Spinal cord (tissue), 10 donors: ENCODE results near the gene AAK1. TPM values are rescaled to one million over a fixed set of nuclear protein-coding genes. Genes with fewer than 3 reads are reported as not detected.
"Not testable (repeated sequence)": the region's sequence is repeated elsewhere in the genome, so short reads cannot be mapped to it uniquely, and the experiment has no call there.

Experiments
- DNase-seq, 6 donors: peaks; one replicate each; pipeline versions ENCODE4 v3.0.0 to v3.0.0-alpha.2; 2013 to 2015; ENCODE audit warnings: low spot score in 6 of 6, low read depth in 4 of 6
- H3K27ac ChIP-seq: one replicate; pipeline ENCODE4 v1.5.1; 2013; ENCODE audit warnings: low read depth, low read length, control low read depth
- H3K27me3 ChIP-seq: one replicate; pipeline ENCODE4 v1.6.1; 2013; ENCODE audit warnings: low read length; ENCODE audit not compliant: control insufficient read depth, insufficient read depth
- H3K36me3 ChIP-seq: one replicate; pipeline ENCODE4 v1.6.1; 2013; ENCODE audit warnings: low read length; ENCODE audit not compliant: control insufficient read depth, insufficient read depth
- H3K4me1 ChIP-seq: one replicate; pipeline ENCODE4 v1.6.1; 2013; ENCODE audit warnings: low read length; ENCODE audit not compliant: control insufficient read depth, insufficient read depth
- H3K4me3 ChIP-seq: one replicate; pipeline ENCODE4 v1.5.1; 2013; ENCODE audit warnings: low read depth, low read length, control low read depth
- H3K9me3 ChIP-seq: one replicate; pipeline ENCODE4 v1.6.1; 2013; ENCODE audit warnings: low read length; ENCODE audit not compliant: control insufficient read depth, insufficient read depth
- WGBS: methylation state at CpG from one replicate; pipeline ENCODE4 v1.1.5; 2013; ENCODE audit warnings: missing lambda C conversion rate; ENCODE audit not compliant: insufficient coverage; 5-methylcytosine and 5-hydroxymethylcytosine counted together
- polyA plus RNA-seq, 2 donors: library from polyadenylated mRNA; unstranded; fragments of 120-200 nt; gene quantifications; one replicate each; pipeline ENCODE4 v1.2.1, GENCODE V29; 2013; ENCODE audit not compliant: insufficient read length in 2 of 2
- total RNA-seq, 2 donors: library from RNA; depleted of rRNA in 1 of 2; stranded (reverse); fragments of 120-200 nt in 1 of 2; fragments of >200 nt in 1 of 2; gene quantifications; one replicate each; pipeline versions ENCODE4 v1.2.3 to v1.2.4, GENCODE V29; 2013 to 2014
- donor health status: healthy.

AAK1 gene
- total and polyA plus RNA-seq, 4 donors = 38.0 to 55.4 (median 45.0) TPM

- 98% methylated on average over 8 of the region's 13 CpGs for WGBS
- H3K4me3 ChIP-seq, H3K9me3 ChIP-seq, DNase-seq, H3K36me3 ChIP-seq, H3K27me3 ChIP-seq, H3K4me1 ChIP-seq, H3K27ac ChIP-seq: not testable (repeated sequence)
Measured at GRCh38 chr2:69575371-69575770, 68.2 kb downstream of the AAK1 start.

GRCh38 chr2:69572641-69573040 lies 70.9 kb downstream of the AAK1 start:
- peak overlapping the region; percentile 22 for H3K27ac ChIP-seq
- H3K4me1 ChIP-seq = no peaks in the 10 kb centered on the region
- DNase-seq = peak in 1 of 6 donors; percentile 41
- H3K9me3 ChIP-seq = no peaks in the 10 kb centered on the region
- no peaks in the 10 kb centered on the region for H3K27me3 ChIP-seq
- no peak overlapping the region for H3K4me3 ChIP-seq
- no peaks in the 10 kb centered on the region for H3K36me3 ChIP-seq
- WGBS = 83% methylated on average over 4 of the region's 5 CpGs

- DNase-seq = no peak
- 100% methylated on average over 1 of the region's 1 CpG for WGBS
- Histone ChIP-seq H3K36me3 (no peaks in the 10 kb centered on the region), H3K27ac (no peak overlapping the region), H3K27me3 (no peaks in the 10 kb centered on the region), H3K4me1 (no peaks in the 10 kb centered on the region), H3K9me3 (no peaks in the 10 kb centered on the region), H3K4me3 (no peak overlapping the region)
Measured at GRCh38 chr2:69571189-69571588, 72.3 kb downstream of the AAK1 start.

GRCh38 chr2:69570474-69570873 lies 73.1 kb downstream of the AAK1 start:
- H3K36me3 ChIP-seq = no peaks in the 10 kb centered on the region
- H3K9me3 ChIP-seq = no peaks in the 10 kb centered on the region
- no CpG with 5 or more reads among the region's 2 CpGs for WGBS
- H3K4me3 ChIP-seq = no peak overlapping the region
- no peaks in the 10 kb centered on the region for H3K4me1 ChIP-seq
- no peak for DNase-seq
- H3K27me3 ChIP-seq = no peaks in the 10 kb centered on the region
- no peak overlapping the region for H3K27ac ChIP-seq

- DNase-seq = no peak
- no peaks in the 10 kb centered on the region for H3K36me3 ChIP-seq
- H3K27me3 ChIP-seq = no peaks in the 10 kb centered on the region
- no peaks in the 10 kb centered on the region for H3K9me3 ChIP-seq
- H3K27ac ChIP-seq = no peak overlapping the region
- H3K4me1 ChIP-seq = no peaks in the 10 kb centered on the region
- H3K4me3 ChIP-seq = no peak overlapping the region
- 100% methylated on average over 1 of the region's 6 CpGs for WGBS
Measured at GRCh38 chr2:69567909-69568300, 75.6 kb downstream of the AAK1 start.

- Histone ChIP-seq H3K4me3 (no peak overlapping the region), H3K9me3 (no peaks in the 10 kb centered on the region), H3K27ac (no peak overlapping the region), H3K4me1 (no peaks in the 10 kb centered on the region), H3K27me3 (no peaks in the 10 kb centered on the region), H3K36me3 (no peaks in the 10 kb centered on the region)
- DNase-seq = no peak
- 100% methylated on average over 1 of the region's 3 CpGs for WGBS
Measured at GRCh38 chr2:69567157-69567908, 76.2 kb downstream of the AAK1 start.

GRCh38 chr2:69566669-69567068 lies 76.9 kb downstream of the AAK1 start:
- Histone ChIP-seq H3K27ac (no peak overlapping the region), H3K4me3 (no peak overlapping the region), H3K4me1 (no peaks in the 10 kb centered on the region), H3K27me3 (no peaks in the 10 kb centered on the region), H3K9me3 (no peaks in the 10 kb centered on the region), H3K36me3 (no peaks in the 10 kb centered on the region)
- 90% methylated on average over 1 of the region's 4 CpGs for WGBS
- DNase-seq = no peak

GRCh38 chr2:69565431-69565839 lies 78.1 kb downstream of the AAK1 start:
- no peaks in the 10 kb centered on the region for H3K36me3 ChIP-seq
- no peak overlapping the region for H3K27ac ChIP-seq
- no peaks in the 10 kb centered on the region for H3K9me3 ChIP-seq
- H3K4me1 ChIP-seq = no peaks in the 10 kb centered on the region
- no peak overlapping the region for H3K4me3 ChIP-seq
- DNase-seq = peak in 3 of 6 donors; percentile 5 to 52 (median 31)
- no peaks in the 10 kb centered on the region for H3K27me3 ChIP-seq
- WGBS = 100% methylated on average over 1 of the region's 3 CpGs

- H3K36me3 ChIP-seq = no peaks in the 10 kb centered on the region
- H3K4me3 ChIP-seq = no peak overlapping the region
- H3K9me3 ChIP-seq = no peaks in the 10 kb centered on the region
- no peaks in the 10 kb centered on the region for H3K4me1 ChIP-seq
- no peaks in the 10 kb centered on the region for H3K27me3 ChIP-seq
- WGBS = 80% methylated on average over 3 of the region's 3 CpGs
- DNase-seq = no peak
- H3K27ac ChIP-seq = no peak overlapping the region
Measured at GRCh38 chr2:69564604-69565003, 78.9 kb downstream of the AAK1 start.

GRCh38 chr2:69563021-69563420 lies 80.5 kb downstream of the AAK1 start:
- DNase-seq = no peak
- no CpG with 5 or more reads among the region's 2 CpGs for WGBS
- H3K4me1 ChIP-seq = no peaks in the 10 kb centered on the region
- no peak overlapping the region for H3K4me3 ChIP-seq
- no peaks in the 10 kb centered on the region for H3K9me3 ChIP-seq
- no peak overlapping the region for H3K27ac ChIP-seq
- no peaks in the 10 kb centered on the region for H3K27me3 ChIP-seq
- H3K36me3 ChIP-seq = no peaks in the 10 kb centered on the region
